ENCODE data around the gene SLC38A5. TPM values are rescaled to one million over a fixed set of nuclear protein-coding genes. Genes with fewer than 3 reads are reported as not detected.

Gene SLC38A5
- total and polyA plus RNA-seq, 2 donors (not counting 1 experiment from before 2014, with no cell fraction given) = 8.3 to 21.5 TPM

DNA sequence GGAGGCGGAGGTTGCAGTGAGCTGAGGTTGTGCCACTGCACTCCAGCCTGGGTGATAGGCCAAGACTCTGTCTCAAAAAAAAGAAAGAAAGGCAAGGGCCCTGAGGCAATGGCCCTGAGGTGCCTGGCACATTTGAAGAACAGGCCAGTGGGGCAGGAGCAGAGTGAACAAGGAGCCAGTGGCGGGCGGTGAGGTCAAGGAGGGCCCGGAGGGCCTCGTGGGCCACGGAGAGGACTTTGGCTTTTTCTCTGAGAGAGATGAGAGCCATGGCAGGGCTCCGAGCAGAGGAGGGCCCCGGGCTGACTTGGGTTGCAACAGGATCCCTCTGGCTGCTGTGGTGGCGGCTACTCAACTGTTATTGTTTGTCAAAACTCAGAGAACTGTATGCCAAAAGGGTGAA, 19.2 kb upstream of the SLC38A5 start:
- Histone ChIP-seq H3K9ac (ENCODE audit: insufficient read depth, low read length) (no peak overlapping the region), H3K4me3 (replicated peaks in 1 of 4; ENCODE audit: control extremely low read depth in 1 of 4, insufficient read depth in 1 of 4, low read depth in 3 of 4, low read length in 4 of 4) (no peak overlapping the region), H2AFZ (ENCODE audit: low read length) (no peak overlapping the region), H3K27me3 (ENCODE audit: control insufficient read depth, insufficient read depth, low read length) (no peaks in the 10 kb centered on the region), H3K36me3 (ENCODE audit: control insufficient read depth, insufficient read depth, low read length) (no peaks in the 10 kb centered on the region), H3K4me2 (ENCODE audit: extremely low read depth, insufficient read depth, low read length) (no peak overlapping the region), H4K20me1 (ENCODE audit: control insufficient read depth, extremely low read depth, insufficient read depth, low read length) (no peaks in the 10 kb centered on the region), H3K4me1 (ENCODE audit: control insufficient read depth, extremely low read depth, insufficient read depth, low read length) (peaks cover 2% of the 10 kb centered on the region), H3K27ac (ENCODE audit: insufficient read depth, low read length) (no peak overlapping the region), H3K79me2 (ENCODE audit: control insufficient read depth, insufficient read depth, low read length) (no peaks in the 10 kb centered on the region), H3K9me3 (ENCODE audit: control insufficient read depth, insufficient read depth, low read depth, low read length) (no peaks in the 10 kb centered on the region)
- TF ChIP-seq EZH2 (IDR thresholded peaks at IDR 0.05; ENCODE audit: low read length, missing control alignments) = no peak
- TF ChIP-seq, protein P1, sequence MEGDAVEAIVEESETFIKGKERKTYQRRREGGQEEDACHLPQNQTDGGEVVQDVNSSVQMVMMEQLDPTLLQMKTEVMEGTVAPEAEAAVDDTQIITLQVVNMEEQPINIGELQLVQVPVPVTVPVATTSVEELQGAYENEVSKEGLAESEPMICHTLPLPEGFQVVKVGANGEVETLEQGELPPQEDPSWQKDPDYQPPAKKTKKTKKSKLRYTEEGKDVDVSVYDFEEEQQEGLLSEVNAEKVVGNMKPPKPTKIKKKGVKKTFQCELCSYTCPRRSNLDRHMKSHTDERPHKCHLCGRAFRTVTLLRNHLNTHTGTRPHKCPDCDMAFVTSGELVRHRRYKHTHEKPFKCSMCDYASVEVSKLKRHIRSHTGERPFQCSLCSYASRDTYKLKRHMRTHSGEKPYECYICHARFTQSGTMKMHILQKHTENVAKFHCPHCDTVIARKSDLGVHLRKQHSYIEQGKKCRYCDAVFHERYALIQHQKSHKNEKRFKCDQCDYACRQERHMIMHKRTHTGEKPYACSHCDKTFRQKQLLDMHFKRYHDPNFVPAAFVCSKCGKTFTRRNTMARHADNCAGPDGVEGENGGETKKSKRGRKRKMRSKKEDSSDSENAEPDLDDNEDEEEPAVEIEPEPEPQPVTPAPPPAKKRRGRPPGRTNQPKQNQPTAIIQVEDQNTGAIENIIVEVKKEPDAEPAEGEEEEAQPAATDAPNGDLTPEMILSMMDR (conservative IDR thresholded peaks at IDR 0.05 in 1 of 2, IDR thresholded peaks at IDR 0.05 in 1 of 2; ENCODE audit: low read depth in 1 of 2, low read length in 2 of 2) = no peak
- no peak for DNase-seq (ENCODE audit: low read depth in 2 of 2)

DNA sequence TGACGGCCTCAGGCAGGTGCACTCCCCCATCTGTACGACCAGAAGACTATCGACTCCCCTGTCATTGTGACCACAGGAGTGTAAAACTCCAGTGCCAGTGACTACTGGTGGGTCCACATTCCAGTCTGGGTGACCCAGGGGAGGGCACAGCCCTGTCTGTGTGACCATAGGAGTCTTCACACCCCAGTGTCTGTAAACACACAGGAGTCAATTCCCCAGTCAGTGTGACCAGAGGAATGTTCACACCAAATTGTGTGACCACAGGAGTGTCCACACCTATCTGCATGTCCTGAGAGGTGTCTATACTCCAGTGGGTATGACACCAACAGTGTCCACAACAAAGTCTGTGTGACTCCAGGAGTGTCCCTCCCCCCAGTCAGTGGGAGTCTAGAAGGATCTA, 18.0 kb upstream of the SLC38A5 start:
- no peak overlapping the region for H2AFZ ChIP-seq (ENCODE audit: low read length)
- no peaks in the 10 kb centered on the region for H4K20me1 ChIP-seq (ENCODE audit: control insufficient read depth, extremely low read depth, insufficient read depth, low read length)
- H3K27me3 ChIP-seq (ENCODE audit: control insufficient read depth, insufficient read depth, low read length) = no peaks in the 10 kb centered on the region
- H3K9me3 ChIP-seq (ENCODE audit: control insufficient read depth, insufficient read depth, low read depth, low read length) = no peaks in the 10 kb centered on the region
- H3K4me3 ChIP-seq (replicated peaks in 1 of 4; ENCODE audit: control extremely low read depth in 1 of 4, insufficient read depth in 1 of 4, low read depth in 3 of 4, low read length in 4 of 4) = no peak overlapping the region
- H3K9ac ChIP-seq (ENCODE audit: insufficient read depth, low read length) = no peak overlapping the region
- no peaks in the 10 kb centered on the region for H3K36me3 ChIP-seq (ENCODE audit: control insufficient read depth, insufficient read depth, low read length)
- TF ChIP-seq, protein P1 (conservative IDR thresholded peaks at IDR 0.05 in 1 of 2, IDR thresholded peaks at IDR 0.05 in 1 of 2; ENCODE audit: low read depth in 1 of 2, low read length in 2 of 2) = no peak
- TF ChIP-seq EZH2 (IDR thresholded peaks at IDR 0.05; ENCODE audit: low read length, missing control alignments) = no peak
- H3K27ac ChIP-seq (ENCODE audit: insufficient read depth, low read length) = peak overlapping the region; percentile 30
- H3K4me2 ChIP-seq (ENCODE audit: extremely low read depth, insufficient read depth, low read length) = no peak overlapping the region
- peaks cover 2% of the 10 kb centered on the region for H3K4me1 ChIP-seq (ENCODE audit: control insufficient read depth, extremely low read depth, insufficient read depth, low read length)
- H3K79me2 ChIP-seq (ENCODE audit: control insufficient read depth, insufficient read depth, low read length) = no peaks in the 10 kb centered on the region
- no peak for DNase-seq (ENCODE audit: low read depth in 2 of 2)

DNA sequence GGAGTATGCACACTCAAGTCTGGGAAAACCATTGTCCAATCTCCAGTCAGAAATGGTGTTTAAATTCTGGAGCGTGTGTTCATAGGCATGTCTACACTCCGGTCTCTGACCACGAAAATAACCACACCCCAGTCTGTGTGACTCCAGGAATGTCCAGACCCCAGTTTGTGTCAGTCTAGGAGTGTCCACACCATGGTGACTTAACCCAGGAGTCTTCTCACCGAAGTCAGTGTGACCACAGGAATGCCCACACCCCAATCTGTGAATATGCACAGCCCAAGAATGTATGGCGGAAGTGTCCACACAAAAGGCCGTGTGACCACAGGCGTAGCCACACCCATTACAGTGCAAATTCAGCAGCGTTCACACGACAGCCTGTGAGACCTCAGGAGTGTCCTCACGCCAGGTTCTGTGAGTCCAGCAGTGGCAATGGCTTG, 17.3 kb upstream of the SLC38A5 start:
- Histone ChIP-seq H3K4me1 (ENCODE audit: control insufficient read depth, extremely low read depth, insufficient read depth, low read length) (peaks cover 2% of the 10 kb centered on the region), H3K79me2 (ENCODE audit: control insufficient read depth, insufficient read depth, low read length) (no peaks in the 10 kb centered on the region), H3K4me2 (ENCODE audit: extremely low read depth, insufficient read depth, low read length) (no peak overlapping the region), H3K27ac (ENCODE audit: insufficient read depth, low read length) (peak overlapping the region; percentile 30), H3K27me3 (ENCODE audit: control insufficient read depth, insufficient read depth, low read length) (no peaks in the 10 kb centered on the region), H2AFZ (ENCODE audit: low read length) (no peak overlapping the region), H3K9me3 (ENCODE audit: control insufficient read depth, insufficient read depth, low read depth, low read length) (no peaks in the 10 kb centered on the region), H3K36me3 (ENCODE audit: control insufficient read depth, insufficient read depth, low read length) (no peaks in the 10 kb centered on the region), H3K9ac (ENCODE audit: insufficient read depth, low read length) (no peak overlapping the region), H4K20me1 (ENCODE audit: control insufficient read depth, extremely low read depth, insufficient read depth, low read length) (no peaks in the 10 kb centered on the region), H3K4me3 (replicated peaks in 1 of 4; ENCODE audit: control extremely low read depth in 1 of 4, insufficient read depth in 1 of 4, low read depth in 3 of 4, low read length in 4 of 4) (no peak overlapping the region)
- no peak for TF ChIP-seq EZH2 (IDR thresholded peaks at IDR 0.05; ENCODE audit: low read length, missing control alignments)
- TF ChIP-seq, protein P1 (conservative IDR thresholded peaks at IDR 0.05 in 1 of 2, IDR thresholded peaks at IDR 0.05 in 1 of 2; ENCODE audit: low read depth in 1 of 2, low read length in 2 of 2) = no peak
- peak; percentile 90 to 99 for DNase-seq (ENCODE audit: low read depth in 2 of 2)
